Left ventricle myocardium inferior (tissue), 1 donor: ENCODE data around the gene TEX35. TPM values are rescaled to one million over a fixed set of nuclear protein-coding genes. Genes with fewer than 3 reads are reported as not detected.
A peak's percentile ranks its signal among the peaks of the same experiment; 100 is the strongest.

Source experiments
- DNase-seq: peaks from one replicate; pipeline ENCODE4 v3.0.0-alpha.2; 2020
- H3K27ac ChIP-seq: fragments of 200-600 bp; replicated peaks from 2 replicates; pipeline ENCODE4 v1.8.0; 2021
- H3K27me3 ChIP-seq: fragments of 200-600 bp; 2 replicates; pipeline ENCODE4 v1.8.0; 2021; ENCODE audit warnings: low read depth
- H3K36me3 ChIP-seq: fragments of 200-600 bp; 2 replicates; pipeline ENCODE4 v1.8.0; 2021
- H3K4me1 ChIP-seq: fragments of 200-600 bp; 2 replicates; pipeline ENCODE4 v1.8.0; 2021
- H3K4me3 ChIP-seq: fragments of 200-600 bp; 2 replicates; pipeline ENCODE4 v1.8.0; 2021; ENCODE audit warnings: mild to moderate bottlenecking, moderate library complexity
- H3K9me3 ChIP-seq: fragments of 200-600 bp; replicated peaks from 2 replicates; pipeline ENCODE4 v1.8.0; 2021
- intact Hi-C: fragments of 100-400 bp; cut with micrococcal nuclease; formaldehyde crosslinking; loops from one replicate; pipeline ENCODE4 v1.11.0; 2022
- total RNA-seq: library from RNA; stranded (reverse); fragmentation: NEBNext Ultra II Directional; extraction: Animal tissue kit (Norgen Biotek cat#: 25700); gene quantifications from one replicate; pipeline ENCODE4 v1.2.1, GENCODE V29; 2021
- TF ChIP-seq, protein P1 (sequence below): fragments of 200-600 bp; IDR thresholded peaks from 2 replicates; pipeline ENCODE4 v1.8.0; 2021; ENCODE audit warnings: antibody characterized with exemption, mild to moderate bottlenecking, borderline replicate concordance
- donor health status: DM: no; HTN: yes; CAD: no; lungs with severe emphysema.

The TEX35 gene
- total RNA-seq, 1 donor from 2014 or later = not detected

- no peaks in the 10 kb centered on the region for H3K27me3 ChIP-seq
- intact Hi-C loops = no loop called here
These were observed 48.0 kb downstream of the TEX35 start for GRCh38 chr1:178560871-178561376.

GRCh38 chr1:178563099-178563820, 50.4 kb downstream of the TEX35 start:
- Histone ChIP-seq H3K27me3 (no peaks in the 10 kb centered on the region), H3K36me3 (no peaks in the 10 kb centered on the region), H3K27ac (no peak overlapping the region), H3K4me1 (peaks cover 22% of the 10 kb centered on the region), H3K9me3 (peaks cover 12% of the 10 kb centered on the region), H3K4me3 (no peak overlapping the region)
- intact Hi-C loops = no loop called here
- TF ChIP-seq, protein P1, sequence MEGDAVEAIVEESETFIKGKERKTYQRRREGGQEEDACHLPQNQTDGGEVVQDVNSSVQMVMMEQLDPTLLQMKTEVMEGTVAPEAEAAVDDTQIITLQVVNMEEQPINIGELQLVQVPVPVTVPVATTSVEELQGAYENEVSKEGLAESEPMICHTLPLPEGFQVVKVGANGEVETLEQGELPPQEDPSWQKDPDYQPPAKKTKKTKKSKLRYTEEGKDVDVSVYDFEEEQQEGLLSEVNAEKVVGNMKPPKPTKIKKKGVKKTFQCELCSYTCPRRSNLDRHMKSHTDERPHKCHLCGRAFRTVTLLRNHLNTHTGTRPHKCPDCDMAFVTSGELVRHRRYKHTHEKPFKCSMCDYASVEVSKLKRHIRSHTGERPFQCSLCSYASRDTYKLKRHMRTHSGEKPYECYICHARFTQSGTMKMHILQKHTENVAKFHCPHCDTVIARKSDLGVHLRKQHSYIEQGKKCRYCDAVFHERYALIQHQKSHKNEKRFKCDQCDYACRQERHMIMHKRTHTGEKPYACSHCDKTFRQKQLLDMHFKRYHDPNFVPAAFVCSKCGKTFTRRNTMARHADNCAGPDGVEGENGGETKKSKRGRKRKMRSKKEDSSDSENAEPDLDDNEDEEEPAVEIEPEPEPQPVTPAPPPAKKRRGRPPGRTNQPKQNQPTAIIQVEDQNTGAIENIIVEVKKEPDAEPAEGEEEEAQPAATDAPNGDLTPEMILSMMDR = no peak
- no peak for DNase-seq

More at GRCh38 chr1:178560871-178561376, 48.0 kb downstream of the TEX35 start:
- no peak overlapping the region for H3K4me3 ChIP-seq
- peaks cover 19% of the 10 kb centered on the region for H3K4me1 ChIP-seq
- TF ChIP-seq, protein P1 = no peak
- no peak for DNase-seq
- no peak overlapping the region for H3K27ac ChIP-seq
- H3K9me3 ChIP-seq = no peaks in the 10 kb centered on the region
- no peaks in the 10 kb centered on the region for H3K36me3 ChIP-seq

- TF ChIP-seq, protein P1 = no peak
- Histone ChIP-seq H3K27ac (peak overlapping the region; percentile 49), H3K4me1 (peaks cover 22% of the 10 kb centered on the region), H3K4me3 (no peak overlapping the region), H3K27me3 (no peaks in the 10 kb centered on the region), H3K9me3 (peaks cover 12% of the 10 kb centered on the region), H3K36me3 (no peaks in the 10 kb centered on the region)
- intact Hi-C loops = no loop called here
- DNase-seq = no peak
These were observed 51.3 kb downstream of the TEX35 start for GRCh38 chr1:178564086-178564782.

- peak overlapping the region; percentile 49 for H3K27ac ChIP-seq
- H3K36me3 ChIP-seq = no peaks in the 10 kb centered on the region
These were observed 51.9 kb downstream of the TEX35 start for GRCh38 chr1:178564783-178565180.

GRCh38 chr1:178565586-178565985, 52.7 kb downstream of the TEX35 start:
- no peaks in the 10 kb centered on the region for H3K36me3 ChIP-seq
- H3K27me3 ChIP-seq = no peaks in the 10 kb centered on the region
- intact Hi-C loops = no loop called here
- DNase-seq = no peak
- no peak overlapping the region for H3K27ac ChIP-seq
- H3K4me3 ChIP-seq = no peak overlapping the region
- peaks cover 22% of the 10 kb centered on the region for H3K4me1 ChIP-seq
- TF ChIP-seq, protein P1 = no peak
- peaks cover 12% of the 10 kb centered on the region for H3K9me3 ChIP-seq

More at GRCh38 chr1:178564783-178565180, 51.9 kb downstream of the TEX35 start:
- Histone ChIP-seq H3K4me1 (peaks cover 22% of the 10 kb centered on the region), H3K9me3 (peaks cover 12% of the 10 kb centered on the region), H3K27me3 (no peaks in the 10 kb centered on the region), H3K4me3 (no peak overlapping the region)
- intact Hi-C loops = no loop called here
- DNase-seq = no peak
- TF ChIP-seq, protein P1 = no peak
